NOMO-1 (cell line): ENCODE measurements around the gene GRID1.

Experiments
- DNase-seq, 2 experiments: peaks; one replicate each; lab custom pipeline; 2025; ENCODE audit not compliant: unreplicated experiment in 2 of 2; lab: John Stamatoyannopoulos, UW

GRID1 gene

DNA sequence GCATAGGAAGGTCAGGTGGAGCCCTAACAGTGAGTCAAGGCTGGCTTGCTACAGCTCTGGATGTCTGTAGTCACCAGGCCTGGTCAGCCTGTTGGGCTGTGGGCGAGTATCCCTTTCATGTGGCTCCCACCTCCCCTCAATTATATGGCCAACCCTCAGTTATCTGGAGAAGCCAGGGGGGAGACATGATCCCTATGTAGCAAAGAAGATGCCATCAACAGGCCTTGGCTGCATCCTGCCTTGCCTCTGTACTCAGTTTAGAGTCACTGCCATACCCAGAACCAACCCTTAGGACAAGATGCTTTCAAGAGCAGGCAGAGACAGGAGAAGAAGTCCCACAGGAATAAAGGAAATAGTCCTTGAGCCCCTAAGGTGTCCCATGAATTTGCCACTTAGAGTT lies 763.9 kb downstream of the GRID1 start:
- no peak for DNase-seq

DNA sequence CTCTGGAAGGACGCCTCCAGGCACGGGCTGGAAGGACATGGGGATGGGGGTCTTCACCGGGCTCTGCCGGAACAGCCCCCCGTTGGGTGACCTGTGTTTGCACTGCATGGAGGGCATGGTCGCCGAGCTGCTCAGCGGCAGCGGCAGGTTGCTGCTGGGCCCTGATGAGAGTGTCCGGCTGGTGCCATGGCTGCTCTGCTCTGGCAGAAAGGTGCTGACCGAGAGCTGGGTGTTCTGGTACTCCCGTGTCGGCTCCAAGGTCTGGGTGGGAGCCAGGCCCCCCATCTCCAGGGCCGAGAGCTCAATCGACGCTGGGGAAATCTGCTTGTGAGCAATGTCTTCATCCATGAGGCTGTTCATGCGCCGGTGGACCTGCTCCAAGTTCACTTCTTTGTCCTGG lies 764.3 kb downstream of the GRID1 start:
- no peak for DNase-seq

DNA sequence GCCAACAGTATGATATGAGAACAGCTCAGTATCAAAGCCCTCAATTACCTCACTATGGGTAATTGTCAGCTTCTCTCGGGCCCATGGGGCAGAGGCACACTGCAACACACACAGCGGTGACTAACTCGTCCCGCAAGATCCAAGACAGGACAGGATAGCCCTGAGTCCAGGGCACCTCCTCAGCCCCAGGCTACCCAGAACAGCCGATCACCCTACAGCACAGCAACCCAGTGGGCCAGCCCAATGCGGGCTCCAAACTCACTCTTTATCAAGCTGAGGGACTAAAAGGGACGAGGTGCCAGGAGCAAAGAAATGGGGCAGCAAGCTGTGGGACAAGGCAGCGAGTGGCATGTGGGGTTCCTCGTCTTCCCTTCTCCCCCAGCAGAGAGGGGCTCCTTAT lies 765.1 kb downstream of the GRID1 start:
- DNase-seq: no peak

DNA sequence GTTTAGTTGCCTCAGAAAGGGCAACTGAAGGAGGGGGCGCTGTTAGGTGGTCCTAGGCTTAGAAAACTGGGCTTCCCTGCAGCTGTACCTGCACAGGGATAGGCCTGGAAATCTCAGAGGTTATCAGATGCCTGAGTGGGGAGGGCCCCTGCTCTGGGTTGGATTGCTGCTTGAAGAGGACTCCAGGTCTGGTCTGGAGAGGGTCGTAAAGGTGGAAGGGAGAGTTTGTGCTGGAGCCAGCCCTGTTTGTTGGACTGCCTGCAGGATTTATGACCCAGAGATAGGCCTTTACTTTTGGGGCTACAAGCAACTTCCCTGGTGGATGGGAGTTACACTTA lies 765.9 kb downstream of the GRID1 start:
- no peak for DNase-seq

DNA sequence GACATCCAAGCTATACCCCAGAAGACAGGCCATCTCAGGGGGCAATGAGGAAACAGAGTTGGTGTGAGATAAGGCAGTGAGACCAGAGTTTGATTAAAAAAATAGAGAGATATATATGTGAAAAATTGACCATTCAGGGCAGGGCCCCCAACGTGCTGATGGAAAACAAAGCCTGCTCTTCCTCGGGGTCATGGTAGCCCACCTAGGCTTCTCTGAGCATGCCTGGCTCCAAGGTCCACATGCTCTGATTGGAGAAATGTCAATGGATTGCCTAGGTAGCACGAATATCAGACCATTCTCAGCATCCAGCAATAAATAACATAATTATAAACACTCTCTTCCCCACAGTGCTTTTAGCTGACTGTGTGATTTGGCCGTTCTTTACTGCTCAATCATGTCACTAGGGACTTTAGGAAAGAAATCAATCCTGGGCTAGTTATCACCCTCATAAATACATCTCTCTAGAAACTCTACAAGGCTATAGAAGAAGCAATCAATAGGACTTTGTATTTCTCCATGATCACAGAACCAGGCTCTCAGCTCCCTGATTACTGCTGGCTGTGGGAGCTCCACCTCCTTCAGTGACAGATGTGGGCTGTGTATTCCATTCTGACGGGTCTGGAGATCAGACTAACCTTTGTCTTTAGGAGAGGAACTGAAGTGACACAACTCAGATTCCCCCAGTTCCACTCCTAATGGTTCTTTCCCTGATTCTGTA lies 766.4 kb downstream of the GRID1 start:
- DNase-seq: no peak

DNA sequence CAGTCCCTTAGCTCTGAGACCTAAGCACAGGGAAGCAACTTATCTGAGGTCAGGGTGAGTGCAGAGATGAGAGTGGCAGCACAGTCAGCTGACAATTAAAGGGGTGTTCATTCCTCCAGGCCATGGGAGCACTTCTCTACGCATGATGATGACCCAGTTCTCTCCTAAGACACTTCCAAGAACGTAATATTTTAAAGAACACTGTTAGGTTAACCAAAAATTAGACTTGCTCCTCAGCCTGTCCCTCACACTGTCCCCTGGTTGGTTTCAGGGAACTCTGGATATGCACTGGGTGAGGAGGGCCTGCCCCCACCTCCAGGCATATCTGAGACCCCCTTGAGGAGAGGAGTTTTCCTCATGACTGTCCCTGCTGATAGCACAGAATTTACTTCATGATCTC lies 767.5 kb downstream of the GRID1 start:
- no peak for DNase-seq

DNA sequence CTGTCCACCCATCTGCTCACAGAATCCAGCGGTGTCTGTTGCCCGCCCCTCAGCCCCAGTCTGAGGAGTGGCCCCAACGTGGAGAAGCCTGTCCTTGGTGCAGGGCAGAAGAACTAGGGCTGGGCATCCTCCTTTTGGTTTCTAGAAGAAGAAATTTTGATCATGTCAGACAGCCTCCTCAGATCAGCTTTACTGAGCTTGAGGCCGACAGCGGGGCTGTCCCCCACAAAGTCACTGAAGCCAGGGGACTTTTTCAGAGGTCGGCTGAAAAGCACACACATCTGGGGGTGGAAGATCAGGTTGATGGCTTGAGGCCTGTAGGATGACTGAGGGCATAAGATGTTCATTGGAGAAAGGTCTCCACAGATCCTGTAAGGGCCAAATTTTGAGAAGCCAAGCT lies 767.9 kb downstream of the GRID1 start:
- no peak for DNase-seq

DNA sequence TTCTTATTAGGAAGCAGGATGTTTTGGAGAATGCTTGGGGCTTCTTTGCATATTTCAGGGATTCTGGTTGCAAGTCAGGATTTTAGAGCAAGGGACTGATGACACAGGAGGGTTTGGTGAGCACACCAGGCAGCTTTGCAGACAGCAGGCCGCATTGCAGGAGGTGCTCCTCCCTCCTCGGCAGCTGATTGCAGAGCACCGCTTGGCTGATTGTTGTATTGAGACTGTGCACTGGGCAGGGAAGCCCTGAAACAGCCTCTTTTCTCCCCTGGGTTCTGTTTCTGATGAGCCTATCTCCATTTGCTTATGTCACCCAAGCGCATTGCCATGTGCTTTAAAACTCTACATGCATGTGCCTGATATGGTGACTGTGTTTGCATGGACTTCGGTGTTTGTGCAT lies 769.6 kb downstream of the GRID1 start:
- DNase-seq: no peak

DNA sequence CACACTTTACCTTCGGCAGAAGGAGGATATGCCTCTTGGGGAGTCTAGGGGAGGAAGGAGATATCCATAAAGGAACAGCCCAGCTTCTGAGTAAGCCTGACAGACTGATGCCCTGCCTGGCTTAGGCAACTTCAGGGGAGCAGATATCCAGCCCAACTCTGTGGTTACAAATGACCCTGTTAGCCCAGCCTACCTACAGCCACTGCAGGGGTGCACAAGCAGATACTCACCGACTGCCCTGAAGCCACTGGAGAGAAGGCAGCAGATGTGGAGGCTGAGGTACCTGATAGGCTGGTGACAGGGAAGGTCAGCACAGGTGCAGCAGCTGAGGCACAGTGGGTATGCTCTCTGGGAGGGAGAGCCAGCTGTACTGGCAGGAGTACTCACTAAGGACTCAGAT lies 770.2 kb downstream of the GRID1 start:
- DNase-seq: no peak

DNA sequence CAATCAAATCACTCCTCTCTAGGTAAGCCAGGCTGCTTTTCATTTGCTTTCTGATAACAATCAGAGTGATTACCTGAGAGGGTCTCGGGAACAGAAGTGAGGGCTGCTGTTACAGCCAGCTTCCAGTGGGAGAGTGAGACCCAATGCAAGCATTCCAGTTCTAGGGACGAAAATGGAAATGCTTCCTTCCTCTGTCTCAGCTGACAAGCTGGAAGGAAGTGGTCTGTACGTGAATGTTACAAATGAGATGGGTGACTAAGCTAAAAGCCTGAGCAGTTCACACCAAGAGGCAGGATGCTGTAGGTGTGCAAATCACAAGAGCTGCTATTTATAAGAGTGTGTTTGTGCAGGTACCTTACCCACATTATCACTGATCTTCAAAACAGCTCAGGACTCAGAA lies 772.4 kb downstream of the GRID1 start:
- DNase-seq: no peak

DNA sequence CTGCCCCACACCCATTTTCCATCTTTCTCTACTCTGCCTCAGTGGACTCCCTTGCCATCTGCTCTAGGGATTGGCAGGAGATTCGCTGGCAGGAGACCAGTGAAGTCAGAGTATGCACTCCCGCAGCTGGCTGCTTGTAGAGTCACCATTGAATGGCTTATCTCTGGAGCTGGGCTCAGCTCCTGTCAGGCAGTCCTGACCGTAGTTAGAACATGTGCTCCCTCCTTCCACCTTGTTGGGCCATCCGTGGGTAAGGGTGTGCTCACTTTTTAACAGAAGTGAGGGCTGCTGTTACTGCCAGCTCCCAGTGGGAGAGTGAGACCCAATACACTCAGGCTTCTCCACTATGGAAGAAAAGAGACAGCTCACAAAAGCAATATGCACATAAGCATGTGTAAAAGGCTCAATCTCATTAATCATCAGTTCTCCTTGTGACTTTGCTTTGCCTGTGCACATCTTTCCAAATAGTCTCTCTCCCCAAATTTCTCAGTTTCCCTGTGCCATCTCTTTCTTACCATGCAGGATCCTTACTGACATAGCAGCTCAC lies 773.3 kb downstream of the GRID1 start:
- DNase-seq: no peak

DNA sequence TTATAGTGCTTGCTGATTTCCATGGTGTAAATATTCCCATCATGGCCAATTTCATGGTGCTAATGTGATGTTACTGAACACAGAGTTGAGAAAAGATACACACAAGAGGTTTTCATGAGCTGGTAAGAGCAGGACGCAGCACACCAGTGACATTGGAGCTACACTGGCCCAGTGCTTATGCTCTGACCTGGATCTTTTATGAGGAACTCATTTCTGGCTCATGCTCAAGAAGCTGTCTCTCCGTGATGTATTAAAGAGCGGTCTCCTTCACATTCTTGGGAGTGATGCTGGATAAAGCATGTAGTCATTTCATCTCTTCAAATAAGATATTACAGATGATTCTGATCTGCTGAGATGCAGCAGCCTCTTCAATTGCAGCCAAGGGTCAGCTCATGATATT lies 785.2 kb downstream of the GRID1 start:
- DNase-seq: no peak

DNA sequence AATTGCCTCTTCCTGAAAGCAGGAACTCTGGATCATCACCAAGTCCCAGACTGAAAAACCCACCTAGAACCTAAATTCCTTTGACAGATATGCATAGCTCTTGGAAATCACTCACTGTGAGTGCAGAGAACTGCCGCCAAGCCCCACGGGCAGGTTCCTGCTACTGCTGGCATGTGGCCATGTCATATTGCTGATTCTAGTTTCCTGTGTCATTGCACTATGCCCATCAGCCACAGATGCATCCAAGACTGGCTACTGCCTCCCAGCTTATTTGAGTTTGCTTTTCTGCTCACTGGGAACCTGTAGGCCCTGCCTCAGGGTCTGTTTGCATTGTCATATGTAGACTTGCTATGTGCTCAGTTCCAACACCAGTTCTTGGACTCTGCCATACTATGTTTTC lies 786.0 kb downstream of the GRID1 start:
- DNase-seq: no peak

DNA sequence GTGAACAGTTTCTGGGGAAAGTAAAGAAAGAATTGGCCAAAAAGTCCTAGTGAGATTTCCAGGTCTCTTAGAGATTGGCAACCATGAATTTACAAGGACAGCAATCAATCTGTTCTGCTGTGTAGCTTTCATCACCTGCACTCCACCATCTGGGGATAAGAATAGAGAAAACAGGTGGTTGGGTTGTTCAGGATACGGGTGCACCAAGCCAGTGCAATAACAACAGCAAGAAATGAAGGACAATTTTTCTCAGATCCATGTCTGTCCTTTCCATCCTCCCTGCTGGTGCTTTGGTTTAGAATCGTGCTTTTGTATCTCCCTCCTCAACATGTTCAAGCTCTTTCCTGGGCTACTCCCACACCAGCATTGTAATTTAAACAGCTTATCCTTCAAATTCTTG lies 787.7 kb downstream of the GRID1 start:
- DNase-seq: no peak

DNA sequence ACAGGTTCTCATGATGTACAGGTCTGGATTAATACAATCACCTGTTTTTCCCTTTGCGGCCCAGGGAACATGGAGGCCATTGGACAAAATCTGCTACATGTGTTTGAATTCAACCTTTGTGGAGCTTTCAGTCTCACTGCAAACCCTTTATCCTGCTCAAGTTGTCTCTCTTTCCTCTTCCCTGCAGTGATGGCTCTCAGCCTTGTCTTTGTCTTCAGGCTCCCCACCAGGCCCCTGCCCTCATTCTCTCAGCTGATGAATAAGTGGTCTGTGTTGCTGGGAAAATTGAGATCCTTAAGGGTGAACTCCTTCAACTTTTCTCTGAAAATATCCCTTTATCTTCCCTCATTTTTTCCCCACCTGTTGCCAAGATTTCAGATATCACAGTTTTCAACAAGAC lies 791.2 kb downstream of the GRID1 start:
- no peak for DNase-seq

DNA sequence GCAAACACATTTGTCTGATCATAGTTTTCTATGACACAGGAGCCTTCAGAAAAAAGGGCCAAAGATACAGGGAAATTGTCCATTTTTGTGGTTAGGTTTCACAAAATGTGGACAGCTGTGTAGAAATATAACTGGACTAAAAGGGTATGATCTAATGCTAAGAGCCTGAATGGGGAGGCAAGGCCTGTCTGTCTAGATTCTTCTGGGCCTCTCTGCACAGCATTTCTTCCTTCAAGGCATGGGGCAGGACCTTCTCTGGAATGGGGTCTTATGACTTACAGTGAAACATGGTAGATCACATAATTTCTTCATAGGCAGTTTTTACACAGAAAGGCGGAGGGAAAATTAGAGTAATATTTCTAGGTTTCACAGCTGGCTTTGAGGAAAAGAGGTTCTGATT lies 795.7 kb downstream of the GRID1 start:
- DNase-seq: no peak

DNA sequence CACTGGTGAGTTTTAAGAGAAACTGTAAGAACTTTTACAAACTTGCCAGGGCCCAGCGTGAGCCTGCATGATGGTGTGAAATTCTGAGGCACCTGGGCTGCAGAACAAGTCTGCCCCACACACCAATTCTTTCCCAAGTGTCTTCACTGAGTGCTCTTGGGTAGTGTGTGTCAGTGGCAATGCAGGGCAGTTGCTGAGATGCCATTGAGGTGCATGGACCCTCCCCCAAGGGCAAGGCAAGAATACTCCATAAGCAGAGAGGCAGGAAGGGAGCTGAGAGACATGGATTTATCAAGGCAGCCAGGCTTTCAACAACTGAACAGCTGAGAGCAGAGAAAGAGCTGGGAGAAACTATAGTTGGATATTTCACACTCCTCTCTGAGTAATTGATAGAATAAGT lies 801.2 kb downstream of the GRID1 start:
- no peak for DNase-seq

DNA sequence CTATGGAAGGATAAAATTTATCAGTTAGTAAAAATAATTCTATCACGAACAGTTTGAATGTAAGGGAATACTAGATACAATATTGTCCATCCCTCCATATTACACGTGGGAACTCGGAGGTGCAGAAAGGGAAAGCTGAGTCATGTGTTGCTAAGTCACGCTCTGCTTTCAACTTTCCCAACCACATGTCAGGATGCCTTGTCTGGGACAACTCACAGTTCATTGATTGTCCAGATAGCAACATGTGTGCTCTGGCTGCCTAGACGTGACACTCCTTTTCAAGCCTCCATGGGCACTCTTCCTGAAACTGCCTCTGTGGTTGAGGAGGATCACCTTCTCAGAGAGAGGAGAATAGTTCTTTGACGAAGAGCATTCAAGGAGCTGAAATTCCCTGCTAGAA lies 808.1 kb downstream of the GRID1 start:
- DNase-seq: no peak

DNA sequence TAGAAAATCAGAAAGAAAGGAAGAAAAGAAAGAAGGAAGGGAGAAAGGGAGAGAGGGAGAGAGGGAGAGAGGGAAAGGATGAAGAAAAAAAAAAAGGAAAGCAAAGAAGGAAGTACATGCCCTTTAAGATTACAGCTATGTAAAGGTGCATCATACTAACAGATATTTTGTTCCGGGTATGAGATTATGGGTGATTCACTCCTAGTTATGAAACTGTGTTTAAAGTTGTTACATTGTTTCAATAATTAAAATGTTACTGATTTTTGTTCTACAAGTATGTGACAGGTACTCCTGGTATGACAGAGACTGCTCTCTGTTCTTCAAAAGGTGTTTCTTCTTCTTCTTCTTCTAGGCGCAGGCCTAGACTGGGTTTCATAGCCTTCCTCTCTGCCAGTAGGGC lies 808.9 kb downstream of the GRID1 start:
- DNase-seq: peak in 1 of 2 experiments; percentile 33

DNA sequence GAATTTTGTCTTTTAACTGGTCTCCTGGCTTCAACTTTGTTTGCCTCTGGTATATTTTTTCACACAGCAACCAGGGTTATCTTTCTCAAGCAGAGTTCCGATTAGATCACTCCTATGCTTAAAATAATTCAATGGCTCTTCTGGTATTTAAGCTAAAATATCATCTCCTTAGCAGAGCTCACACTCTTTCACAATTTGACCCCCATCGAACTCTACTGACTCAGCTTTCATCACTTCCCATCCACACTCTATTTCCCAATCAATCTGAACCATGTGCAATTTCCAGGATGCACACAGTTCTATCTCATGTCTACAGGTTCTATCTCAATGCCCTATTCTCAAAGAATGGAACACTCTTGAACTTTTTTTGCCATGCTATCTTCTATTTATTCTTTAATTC lies 809.5 kb downstream of the GRID1 start:
- peak; percentile 84 to 92 for DNase-seq
